ENCODE measurements around the gene LRRC4C. TPM values are rescaled to one million over a fixed set of nuclear protein-coding genes. Genes with fewer than 3 reads are reported as not detected.

Gene LRRC4C
- total RNA-seq, 6 experiments from 2014 or later, result 0.25 to 0.43 (median 0.27) TPM

GRCh38 chr11:41018224-41018623 is 441.2 kb downstream of the LRRC4C start:
- no peaks in the 10 kb centered on the region for H3K4me1 ChIP-seq
- H3K27ac ChIP-seq, result no peak overlapping the region
- no peak for ATAC-seq
- TF ChIP-seq, protein P1, sequence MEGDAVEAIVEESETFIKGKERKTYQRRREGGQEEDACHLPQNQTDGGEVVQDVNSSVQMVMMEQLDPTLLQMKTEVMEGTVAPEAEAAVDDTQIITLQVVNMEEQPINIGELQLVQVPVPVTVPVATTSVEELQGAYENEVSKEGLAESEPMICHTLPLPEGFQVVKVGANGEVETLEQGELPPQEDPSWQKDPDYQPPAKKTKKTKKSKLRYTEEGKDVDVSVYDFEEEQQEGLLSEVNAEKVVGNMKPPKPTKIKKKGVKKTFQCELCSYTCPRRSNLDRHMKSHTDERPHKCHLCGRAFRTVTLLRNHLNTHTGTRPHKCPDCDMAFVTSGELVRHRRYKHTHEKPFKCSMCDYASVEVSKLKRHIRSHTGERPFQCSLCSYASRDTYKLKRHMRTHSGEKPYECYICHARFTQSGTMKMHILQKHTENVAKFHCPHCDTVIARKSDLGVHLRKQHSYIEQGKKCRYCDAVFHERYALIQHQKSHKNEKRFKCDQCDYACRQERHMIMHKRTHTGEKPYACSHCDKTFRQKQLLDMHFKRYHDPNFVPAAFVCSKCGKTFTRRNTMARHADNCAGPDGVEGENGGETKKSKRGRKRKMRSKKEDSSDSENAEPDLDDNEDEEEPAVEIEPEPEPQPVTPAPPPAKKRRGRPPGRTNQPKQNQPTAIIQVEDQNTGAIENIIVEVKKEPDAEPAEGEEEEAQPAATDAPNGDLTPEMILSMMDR (IDR thresholded peaks at IDR 0.05), result no peak
- TF ChIP-seq POLR2A (IDR thresholded peaks at IDR 0.05), result no peak
- H3K4me3 ChIP-seq, result no peak overlapping the region
- no peaks in the 10 kb centered on the region for H3K27me3 ChIP-seq
- intact Hi-C loops (cut with DNase I), result no loop called here
- WGBS (ENCODE audit: insufficient coverage, low coverage, low lambda C conversion rate, missing lambda C conversion rate), result 27% methylated on average over 3 of the region's 3 CpGs
- no peaks in the 10 kb centered on the region for H3K9me3 ChIP-seq
- no peak for DNase-seq
- H3K36me3 ChIP-seq, result no peaks in the 10 kb centered on the region

DNA sequence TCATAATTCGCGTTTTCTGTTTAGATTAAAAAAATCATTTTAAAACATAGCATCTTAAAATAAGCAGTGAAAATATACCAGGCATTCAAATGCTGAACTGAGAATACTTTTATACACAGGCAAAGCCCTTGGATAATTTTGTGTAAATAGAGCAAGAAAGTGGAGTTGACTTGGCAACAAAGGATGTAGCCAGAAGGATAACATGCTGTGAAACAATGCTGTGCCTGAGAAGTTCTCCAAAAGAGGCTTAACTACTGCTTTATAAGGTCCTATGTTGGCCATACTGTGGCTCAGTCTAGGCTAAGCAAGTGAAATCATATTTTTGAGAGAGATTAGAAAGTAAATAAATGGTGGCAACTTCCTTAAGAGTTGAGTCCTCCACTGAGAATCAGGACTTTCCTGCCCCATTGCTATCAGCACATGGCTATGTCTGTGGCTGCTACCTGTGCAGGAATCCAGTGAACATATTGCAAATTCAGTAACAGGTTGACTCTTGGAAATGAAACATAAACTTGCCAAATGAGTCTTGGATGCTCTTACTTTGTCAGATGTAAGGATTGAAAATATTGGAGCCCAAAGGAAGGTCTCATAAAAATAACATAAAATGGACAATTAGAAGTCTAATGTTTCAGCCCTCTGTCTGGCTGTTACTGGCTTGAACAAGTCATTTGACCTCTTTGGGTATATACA is 448.9 kb downstream of the LRRC4C start:
- H3K4me1 ChIP-seq, result no peaks in the 10 kb centered on the region
- intact Hi-C loops (cut with DNase I), result no loop called here
- TF ChIP-seq POLR2A (IDR thresholded peaks at IDR 0.05), result no peak
- TF ChIP-seq, protein P1 (IDR thresholded peaks at IDR 0.05), result no peak
- no peaks in the 10 kb centered on the region for H3K9me3 ChIP-seq
- no peaks in the 10 kb centered on the region for H3K27me3 ChIP-seq
- ATAC-seq, result no peak
- no peak for DNase-seq
- no peak overlapping the region for H3K27ac ChIP-seq
- H3K36me3 ChIP-seq, result no peaks in the 10 kb centered on the region
- WGBS (ENCODE audit: insufficient coverage, low coverage, low lambda C conversion rate, missing lambda C conversion rate), result 47% methylated on average over 2 of the region's 2 CpGs
- H3K4me3 ChIP-seq, result no peak overlapping the region

DNA sequence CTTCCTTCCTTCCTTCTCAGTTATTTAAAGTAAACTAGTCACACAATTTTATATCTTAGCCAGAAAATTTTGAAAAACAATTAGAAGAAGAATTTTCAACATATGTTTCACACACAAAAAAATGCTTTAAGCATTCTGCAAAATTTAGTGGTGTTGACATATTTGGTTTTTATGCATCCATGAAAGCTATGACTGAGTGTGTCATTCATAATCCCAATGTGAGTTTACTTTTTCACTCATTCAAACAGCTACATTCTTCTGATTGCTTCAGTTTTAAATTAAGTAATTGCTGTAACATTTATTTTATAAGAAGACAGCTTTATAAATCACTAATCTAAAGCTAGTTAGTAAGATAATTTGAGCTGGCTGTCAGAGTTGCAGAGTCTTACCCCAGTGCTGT is 453.5 kb downstream of the LRRC4C start:
- H3K4me1 ChIP-seq, result no peaks in the 10 kb centered on the region
- DNase-seq (no peak), ATAC-seq (no peak)
- intact Hi-C loops (cut with DNase I), result no loop called here
- no peaks in the 10 kb centered on the region for H3K27me3 ChIP-seq
- H3K27ac ChIP-seq, result no peak overlapping the region
- no peaks in the 10 kb centered on the region for H3K36me3 ChIP-seq
- TF ChIP-seq POLR2A (IDR thresholded peaks at IDR 0.05), result no peak
- TF ChIP-seq, protein P1 (IDR thresholded peaks at IDR 0.05), result no peak
- no peaks in the 10 kb centered on the region for H3K9me3 ChIP-seq
- no peak overlapping the region for H3K4me3 ChIP-seq

DNA sequence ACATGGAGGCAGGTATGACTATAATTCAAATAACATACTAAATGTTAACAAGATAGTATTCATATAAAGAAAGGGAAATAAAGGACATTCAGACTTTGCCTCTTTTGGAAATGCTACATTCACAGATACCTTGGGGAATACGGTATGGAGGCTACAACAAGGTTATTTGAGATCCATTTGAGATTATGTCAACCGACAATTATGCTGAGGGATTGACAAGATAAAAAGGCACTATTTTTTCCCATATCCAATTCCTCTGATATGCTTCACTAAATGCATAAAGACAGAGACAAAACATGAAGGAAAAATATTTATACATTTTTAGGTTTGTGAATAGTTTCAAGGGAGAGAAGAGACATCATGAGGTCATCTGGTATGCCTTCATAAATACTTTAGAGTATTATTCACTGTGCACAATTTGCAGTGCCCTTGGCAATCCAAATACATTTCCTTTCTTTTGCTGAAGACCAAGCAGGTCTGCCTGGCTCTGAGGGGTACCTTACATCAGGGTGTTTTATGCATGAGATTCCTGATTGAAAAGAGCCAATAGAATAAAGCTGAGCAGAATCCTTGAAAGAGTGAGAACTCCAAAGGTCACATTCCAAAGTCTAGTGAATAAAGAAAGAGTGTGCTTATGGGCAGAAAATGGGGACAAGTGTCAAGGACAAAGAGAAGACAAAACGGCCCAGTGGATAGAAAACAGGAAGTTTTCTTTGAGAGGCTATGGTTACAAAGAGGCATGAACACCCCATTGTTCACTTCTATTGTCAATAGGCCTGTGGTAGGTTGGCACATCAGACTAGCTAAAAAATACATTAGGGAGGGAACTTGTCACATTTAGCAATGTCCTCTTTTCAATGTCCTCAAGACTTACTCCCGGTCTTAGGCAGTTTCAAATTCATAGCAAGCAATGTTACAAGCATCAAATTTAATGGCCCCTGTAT is 455.8 kb downstream of the LRRC4C start:
- TF ChIP-seq, protein P1 (IDR thresholded peaks at IDR 0.05), result no peak
- TF ChIP-seq POLR2A (IDR thresholded peaks at IDR 0.05), result no peak
- Histone ChIP-seq H3K9me3 (no peaks in the 10 kb centered on the region), H3K36me3 (no peaks in the 10 kb centered on the region), H3K4me3 (no peak overlapping the region), H3K4me1 (no peaks in the 10 kb centered on the region), H3K27me3 (no peaks in the 10 kb centered on the region), H3K27ac (no peak overlapping the region)
- no peak for DNase-seq
- ATAC-seq, result no peak
- WGBS (ENCODE audit: insufficient coverage, low coverage, low lambda C conversion rate, missing lambda C conversion rate), result 35% methylated on average over 4 of the region's 4 CpGs
- intact Hi-C loops (cut with DNase I), result no loop called here
